ENCODE results near the gene AKT1.
"Not testable (repeated sequence)": the region's sequence is repeated elsewhere in the genome, so short reads cannot be mapped to it uniquely, and the experiment has no call there.

The AKT1 gene

DNA sequence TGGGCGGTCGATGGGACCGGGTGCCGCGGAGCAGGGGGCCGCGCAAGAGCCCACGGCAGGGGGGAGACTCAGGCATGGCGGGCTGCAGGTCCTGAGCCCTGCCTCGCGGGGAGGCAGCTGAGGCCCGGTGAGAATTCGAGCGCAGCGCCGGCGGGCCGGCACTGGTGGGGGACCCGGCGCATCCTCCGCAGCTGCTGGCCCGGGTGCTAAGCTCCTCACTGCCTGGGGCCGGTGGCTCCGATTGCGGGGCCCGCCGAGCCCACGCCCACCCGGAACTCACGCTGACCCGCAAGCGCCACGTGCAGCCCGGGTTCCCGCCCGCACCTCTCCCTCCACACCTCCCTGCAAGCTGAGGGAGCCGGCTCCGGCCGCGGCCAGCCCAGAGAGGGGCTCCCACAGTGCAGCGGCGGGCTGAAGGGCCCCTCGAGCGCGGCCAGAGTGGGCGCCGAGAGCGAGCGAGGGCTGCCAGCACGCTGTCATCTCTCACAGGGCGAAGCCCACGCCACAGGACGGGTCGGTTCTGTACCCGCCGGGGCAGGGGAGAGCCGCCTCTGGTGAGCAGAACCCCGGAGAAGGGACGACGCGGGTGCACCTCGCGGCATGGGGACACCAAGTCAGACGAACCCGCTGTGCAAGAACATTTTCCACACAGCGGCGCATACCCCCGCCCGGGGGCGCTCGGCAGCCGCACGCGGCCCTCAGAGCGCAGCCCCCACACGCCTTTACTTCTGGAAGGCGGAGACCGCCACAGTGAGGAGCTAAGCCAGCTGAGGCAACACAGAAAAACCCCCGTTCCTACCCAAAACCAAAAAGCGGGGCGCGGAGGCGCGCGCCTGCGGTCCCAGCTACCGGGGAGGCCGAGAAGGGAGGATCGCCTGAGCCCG, 43.8 kb downstream of the AKT1 start:
- peak; percentile 1 for DNase-seq

GRCh38 chr14:104750753-104751057, 44.8 kb downstream of the AKT1 start:
- not testable (repeated sequence) for DNase-seq

DNA sequence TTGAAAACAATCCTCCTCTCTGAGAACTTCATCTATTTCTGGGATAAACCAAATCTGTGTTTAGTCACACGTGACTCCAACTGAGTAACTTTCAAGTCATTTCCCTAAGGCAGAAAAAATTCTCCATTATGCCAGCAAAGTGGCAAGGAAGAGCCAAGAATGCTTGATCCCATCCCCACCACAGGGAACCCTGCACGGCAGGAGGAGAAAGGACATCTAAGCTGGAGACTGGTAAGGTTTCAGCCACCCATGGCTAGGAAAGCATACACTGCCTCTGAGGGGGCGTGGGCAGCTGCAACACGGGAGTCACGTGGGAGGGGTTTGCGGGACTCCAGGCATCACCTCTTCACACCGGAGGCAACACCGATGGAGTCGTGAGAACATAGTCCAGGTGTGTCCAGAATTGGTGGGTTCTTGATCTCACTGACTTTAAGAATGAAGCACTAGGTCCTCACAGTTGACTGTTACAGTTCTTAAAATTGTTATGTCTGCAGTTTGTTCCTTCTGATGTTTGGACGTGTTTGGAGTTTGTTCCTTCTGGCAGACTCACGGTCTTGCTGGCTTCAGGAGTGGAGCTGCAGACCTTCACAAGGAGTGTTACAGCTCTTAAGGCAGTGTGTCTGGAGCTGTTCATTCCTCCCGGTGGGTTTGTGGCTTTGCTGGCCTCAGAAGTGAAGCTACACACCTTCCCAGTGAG, 45.3 kb downstream of the AKT1 start:
- no peak for DNase-seq

DNA sequence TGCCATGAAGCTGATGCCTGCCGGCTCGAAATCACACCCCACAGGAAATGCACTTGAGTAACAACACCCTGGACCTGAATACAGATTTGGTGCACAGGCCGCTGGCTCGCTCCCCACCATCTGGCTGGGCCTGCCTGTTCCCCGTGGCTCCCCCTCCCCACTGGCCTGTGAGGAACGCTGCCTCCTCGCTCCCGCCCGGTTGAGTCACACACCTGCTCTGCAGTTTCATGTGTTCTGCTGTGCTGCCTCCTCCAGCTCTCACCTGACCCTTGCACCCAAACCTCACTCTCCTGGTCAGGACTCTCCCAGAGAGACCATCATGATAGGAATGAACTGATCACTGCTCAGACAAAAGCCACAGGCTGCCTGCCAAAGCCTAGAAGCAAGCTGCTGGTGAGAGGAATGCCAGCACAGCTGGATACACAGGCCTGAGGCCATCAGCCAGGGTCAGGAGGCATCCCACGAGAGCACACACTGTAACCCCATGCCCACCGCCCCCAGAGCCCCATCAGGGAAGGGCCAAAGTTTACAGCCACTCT, 46.4 kb downstream of the AKT1 start:
- no peak for DNase-seq

DNA sequence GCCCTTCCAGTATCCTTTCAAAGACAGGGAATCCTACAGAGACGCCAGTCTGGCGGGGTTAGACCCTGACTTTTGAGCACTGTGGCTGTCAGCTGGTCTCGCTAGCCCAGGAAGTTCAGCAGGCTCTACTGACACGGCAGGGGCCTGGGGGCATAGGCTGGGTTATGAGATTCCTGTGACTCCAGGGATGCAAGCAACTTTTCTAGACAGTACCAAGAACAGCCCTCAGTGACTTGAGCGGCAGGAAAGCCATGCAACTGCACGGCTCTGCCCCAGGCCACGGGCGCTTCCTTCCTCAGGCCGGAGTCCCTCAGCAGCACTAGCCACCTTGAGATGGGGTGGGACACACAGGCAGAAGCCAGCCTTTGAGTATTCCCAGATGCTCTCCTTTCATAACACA, 47.7 kb downstream of the AKT1 start:
- no peak for DNase-seq

DNA sequence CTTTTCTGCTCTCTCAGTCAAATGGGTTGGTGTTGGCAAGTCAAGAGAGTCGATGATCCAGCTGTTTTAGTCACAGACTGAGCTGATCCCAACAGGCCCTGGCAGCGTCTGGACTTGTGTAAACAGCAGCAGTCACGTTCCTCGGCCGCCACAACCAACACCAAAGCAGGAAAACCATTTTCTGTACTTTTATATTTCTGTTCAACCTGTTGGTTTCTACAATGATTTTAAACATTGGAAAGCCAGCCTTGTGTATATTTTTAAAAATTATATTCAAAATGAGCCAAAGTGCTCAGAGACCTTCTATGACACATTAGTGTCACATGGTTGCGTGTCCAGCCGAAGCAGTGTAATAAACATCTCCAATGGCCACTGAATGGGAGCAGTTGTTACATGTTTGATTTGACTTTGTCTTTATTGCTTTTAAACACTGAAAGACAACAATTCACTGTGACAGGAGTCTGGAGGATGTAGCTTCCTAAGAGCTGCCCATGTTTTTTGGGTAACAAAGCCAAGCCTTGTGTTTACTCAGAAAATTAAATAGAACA, 48.5 kb downstream of the AKT1 start:
- no peak for DNase-seq

DNA sequence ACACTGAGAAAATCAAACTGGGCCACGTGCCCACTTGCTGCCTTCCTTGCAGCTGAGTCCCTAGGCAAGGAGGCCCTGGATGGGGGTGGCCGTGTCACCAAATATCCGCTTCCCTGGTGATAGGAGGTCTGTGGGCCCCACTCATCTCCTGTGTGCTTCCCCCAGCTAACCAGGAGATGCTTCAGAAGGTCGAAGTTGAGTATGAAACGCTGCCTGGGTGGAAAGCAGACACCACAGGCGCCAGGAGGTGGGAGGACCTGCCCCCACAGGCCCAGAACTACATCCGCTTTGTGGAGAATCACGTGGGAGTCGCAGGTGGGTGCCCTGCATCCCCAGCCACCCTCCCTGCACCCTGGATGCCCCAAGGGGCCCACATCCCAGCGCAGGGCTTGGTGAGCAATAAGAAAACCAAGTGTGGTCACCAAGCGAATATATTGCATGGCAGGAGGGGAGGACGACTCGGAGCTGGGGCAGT, 49.4 kb downstream of the AKT1 start:
- no peak for DNase-seq

DNA sequence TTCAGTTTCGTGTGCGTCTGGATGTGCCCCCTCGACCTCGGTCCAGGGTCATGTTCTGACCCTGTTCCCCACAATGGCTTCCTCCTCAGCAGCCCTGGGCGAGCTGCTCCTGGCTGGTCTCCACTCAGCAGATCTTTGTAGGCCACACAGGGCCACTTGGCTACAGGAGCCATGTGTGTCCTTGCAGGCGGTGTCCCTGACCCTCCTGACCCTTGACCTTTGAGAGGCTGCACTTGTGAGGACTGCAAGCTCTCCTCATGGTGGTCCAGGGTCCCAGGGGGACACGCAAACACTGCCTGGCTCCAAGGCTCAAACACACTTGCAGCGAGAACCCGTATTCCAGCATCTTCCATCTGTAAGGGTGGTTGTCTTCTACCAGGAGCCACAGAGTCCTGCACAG, 50.1 kb downstream of the AKT1 start:
- no peak for DNase-seq

GRCh38 chr14:104744484-104744883, 51.1 kb downstream of the AKT1 start:
- DNase-seq = no peak

DNA sequence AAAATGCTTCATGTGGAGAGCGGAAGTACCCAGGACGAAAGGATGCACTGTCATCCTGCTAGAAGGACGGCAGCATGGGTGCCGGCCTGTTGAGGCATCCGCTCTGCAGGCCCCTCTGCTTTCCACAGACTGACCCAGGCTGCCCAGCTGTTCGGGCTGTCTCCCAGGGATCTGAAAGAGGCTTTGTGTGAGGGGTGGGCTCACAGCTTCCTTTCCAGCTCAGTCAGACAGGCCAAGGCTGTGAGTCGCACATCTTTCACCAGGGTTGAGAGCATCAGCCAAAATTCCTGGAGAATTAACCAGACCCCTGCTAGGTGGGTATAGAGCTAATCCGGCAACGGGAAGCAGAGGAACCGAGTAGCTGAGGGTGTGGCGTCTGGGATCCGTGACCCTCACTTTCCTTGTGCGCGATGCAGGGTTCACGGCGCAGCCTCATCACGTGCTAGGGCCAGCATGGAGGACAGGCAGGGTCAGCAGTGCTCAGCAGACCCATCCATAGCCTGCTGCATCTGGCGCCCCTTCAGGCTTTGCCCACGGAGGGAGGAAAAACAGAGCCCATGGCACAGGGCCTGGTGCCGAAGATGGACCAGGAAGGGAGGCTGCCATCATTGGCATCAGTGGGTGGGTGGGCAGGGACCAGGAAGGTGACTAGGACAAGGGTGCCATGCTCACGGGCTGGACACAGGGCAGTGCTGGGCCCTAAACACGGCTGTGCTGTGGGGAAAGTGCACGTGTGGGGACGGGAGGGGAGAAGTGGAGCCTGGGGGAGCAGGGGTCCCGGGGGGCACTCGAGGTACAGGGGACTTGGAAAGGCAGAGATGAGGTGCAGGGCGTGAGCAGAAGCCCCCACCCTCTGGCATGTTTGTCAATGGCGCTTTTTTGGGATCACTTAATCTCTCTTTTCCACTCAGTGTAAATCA, 51.8 kb downstream of the AKT1 start:
- no peak for DNase-seq

DNA sequence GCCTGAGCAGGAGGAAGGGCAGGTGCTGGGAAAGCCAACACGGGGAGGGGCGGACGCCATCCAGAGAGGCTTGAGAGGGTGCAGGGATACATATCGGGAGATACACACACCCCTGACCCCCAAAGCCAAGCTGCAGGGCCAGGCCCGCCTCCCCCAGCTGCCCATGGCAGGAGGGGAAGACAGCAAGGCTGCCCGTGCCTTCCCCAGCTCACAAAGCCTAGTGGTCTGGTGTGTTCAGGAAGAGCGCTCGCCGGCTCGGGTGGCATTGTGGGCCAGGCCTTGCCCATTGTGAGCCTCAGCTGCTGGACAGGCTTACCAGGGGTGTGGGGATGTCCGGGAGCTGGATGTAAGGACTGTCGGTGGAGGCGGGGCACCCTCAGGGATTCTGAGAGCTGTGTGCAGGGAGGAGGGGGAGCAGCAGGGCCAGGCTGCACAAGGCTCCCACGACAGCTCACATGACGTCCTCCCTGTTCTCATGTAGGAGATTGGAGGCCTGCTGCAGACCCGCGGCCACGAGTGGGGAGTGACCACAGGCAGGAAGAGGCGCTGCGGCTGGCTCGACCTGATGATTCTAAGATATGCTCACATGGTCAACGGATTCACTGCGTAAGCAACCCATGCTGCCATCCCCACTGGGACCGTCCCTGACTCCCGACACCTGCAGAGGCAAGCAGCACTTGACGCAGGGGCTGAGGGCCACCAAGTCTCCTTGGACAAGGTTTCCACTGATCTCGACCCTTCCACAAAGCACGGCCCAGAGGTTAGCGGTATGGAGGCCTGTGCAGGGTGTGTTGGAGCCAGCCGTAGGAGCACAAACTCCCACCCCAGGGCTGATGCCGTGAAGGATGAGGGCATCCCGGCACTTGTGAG, 52.7 kb downstream of the AKT1 start:
- DNase-seq = no peak

- no peak for DNase-seq
Measured at GRCh38 chr14:104741803-104742251, 53.7 kb downstream of the AKT1 start.

DNA sequence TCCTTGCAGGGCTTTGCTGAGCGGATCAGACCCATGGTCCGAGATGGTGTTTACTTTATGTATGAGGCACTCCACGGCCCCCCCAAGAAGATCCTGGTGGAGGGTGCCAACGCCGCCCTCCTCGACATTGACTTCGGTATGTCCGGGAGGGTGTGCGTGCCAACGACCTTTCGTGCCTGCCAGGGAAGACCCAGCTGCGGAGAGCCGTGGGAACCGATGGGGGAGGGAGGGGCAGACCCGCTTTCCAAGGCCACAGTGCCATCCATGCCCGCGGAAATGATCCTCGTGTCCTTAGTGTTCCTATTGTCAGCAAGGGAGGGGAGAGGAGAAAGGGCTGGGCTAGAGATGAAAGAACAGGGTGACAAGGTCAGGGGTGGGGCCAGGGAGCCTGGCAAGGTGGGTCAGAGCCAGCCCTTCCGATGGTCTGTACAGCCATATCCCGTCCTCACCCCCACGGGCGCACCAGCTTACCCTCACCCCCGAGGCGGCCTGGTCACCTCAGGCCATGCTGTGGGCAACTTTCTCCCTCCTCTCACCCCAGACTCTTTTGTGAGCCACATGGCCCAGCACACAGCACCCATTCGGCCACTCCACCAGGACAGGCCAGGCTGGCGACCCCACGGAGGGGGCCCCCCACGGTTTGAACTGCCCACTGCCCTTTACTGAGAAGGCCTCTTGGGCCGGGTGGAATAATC, 54.3 kb downstream of the AKT1 start:
- DNase-seq = no peak

DNA sequence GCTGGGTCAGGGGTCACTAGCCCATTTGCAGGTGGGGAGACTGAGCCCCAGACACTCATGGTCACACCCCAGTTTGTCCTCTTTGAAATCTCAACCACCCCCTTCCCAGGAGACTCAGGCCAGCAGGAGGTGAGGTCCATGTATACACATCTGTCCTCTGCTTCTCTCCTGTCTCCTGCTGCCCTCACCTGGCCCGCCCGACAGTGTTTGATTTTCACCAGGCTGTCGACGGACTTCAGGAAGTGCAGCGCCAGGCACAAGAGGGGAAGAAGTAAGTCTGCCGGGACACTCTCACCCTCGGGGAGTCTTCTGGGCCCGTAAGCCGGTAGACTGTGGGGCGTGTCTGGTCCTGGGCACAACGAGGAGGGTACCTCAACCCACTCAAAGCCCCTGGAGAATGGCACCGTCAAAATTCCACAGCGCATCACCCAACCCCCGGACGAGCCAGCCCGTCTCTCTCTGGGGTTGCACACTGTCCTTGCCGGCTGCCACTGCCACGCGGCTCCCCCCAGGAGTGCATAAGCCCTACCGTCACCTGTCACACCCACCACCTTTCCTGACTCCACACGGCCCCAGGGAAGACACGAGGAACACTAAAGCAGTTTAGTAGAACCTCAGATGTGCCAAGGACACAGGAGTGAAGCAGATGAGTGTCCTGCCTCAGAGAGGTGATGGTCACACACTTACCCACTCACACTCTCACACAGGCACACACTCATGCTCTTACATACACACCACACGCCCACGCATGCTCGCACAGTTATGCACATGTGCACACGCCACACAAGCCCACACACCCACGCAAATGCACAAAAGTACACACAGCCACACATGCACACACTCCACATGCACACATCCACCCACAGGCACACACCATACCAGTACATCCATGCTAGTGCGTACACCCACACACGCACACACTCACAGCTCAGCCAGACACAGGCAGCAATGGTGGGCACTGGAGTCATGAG, 55.7 kb downstream of the AKT1 start:
- no peak for DNase-seq

- no peak for DNase-seq
Measured at GRCh38 chr14:104739026-104739425, 56.5 kb downstream of the AKT1 start.

DNA sequence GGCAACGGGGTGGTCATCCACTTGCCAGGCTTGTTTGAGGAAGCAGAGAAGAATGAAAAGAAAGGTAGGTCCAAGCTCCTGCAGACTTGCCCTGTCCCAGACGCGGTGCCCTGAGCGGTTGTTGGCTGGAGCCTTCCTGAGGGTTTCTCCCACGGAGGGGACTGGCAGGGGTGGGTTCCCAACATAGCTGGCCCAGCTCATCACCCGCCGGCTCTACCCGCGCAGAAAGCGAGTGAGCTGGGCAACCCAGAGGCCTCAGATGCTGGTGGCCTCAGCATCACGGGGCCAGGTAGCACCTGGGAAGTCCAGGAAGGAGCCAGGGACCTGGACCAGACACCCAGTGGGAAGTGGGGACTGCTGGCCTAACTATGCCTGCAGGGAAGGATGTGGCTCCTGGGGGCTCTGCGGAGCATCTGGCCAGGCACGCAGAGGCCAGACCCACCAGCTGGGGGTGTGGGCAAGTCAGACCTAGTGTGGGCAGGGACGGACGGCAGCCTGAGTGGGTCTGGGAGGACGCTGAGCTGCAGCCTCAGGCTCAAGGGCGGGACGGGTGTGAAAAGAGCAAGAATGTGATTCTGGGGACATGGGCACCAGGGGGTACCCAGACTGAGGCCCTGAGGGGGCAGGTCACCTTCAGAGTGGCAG, 57.1 kb downstream of the AKT1 start:
- no peak for DNase-seq

DNA sequence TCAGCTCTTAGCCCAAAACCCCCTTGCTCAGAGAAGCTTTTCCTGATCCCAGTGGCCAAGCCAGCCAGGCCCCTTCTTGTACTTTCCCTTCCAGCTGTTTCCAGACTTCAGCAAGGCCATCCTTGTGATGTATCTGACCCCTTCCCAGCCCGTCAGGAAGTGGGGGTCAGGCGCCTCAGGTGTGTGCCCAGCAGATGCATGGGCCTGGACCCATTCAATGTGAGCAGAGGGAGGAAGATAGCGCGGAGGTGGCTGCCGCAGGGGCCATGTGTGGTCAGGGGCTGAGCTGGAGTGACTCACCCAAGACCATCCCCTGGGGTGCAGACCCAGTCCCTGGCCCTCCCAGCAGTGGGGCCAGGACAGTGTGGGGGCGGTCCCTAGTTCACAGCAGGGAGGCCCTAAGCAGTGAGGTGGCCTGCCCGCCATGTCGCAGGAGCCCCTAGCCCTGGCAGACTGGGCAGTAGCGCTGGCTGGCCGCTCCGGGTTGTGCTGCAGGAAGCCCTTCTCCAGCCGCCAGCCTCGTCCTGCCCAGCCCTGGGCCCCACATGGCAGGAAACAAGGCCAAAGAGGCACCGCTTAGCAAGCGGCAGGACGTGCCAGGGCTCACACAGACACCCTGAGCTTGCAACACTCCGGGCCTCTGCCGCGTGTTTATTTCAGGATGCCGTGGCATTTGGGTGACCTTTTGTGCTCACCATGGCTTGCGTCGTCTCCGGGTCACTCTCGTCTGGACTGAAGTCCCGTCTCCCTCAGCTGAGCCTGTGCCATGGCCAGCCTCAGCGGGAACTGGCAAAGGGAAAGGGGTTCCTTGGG, 59.5 kb downstream of the AKT1 start:
- DNase-seq = no peak

All from CD4-positive, alpha-beta T cell treated with Interleukin-4 for 4 hours (primary cell).